ENCODE measurements around the gene MAG.

MAG gene

DNA sequence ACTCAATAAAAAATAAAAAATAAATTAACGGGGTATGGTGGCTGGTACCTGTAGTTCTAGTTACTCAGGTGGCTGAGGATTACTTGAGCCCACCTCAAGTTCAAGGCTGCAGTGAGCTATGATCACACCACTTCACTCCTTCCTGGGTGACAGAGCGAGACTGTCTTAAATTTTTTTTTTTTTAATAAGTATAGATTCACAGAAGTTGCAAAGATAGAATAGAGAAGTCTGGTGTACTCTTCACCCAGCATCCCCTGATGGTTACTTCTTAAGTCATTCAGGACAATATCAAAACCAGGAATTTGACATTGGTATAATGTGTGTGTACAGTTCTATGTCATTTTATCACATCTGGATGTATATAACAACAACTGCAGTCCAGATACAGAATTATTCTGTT, 29.3 kb downstream of the MAG start:
- DNase-seq, result no peak

GRCh38 chr19:35322014-35322413, 30.1 kb downstream of the MAG start:
- no peak for DNase-seq

DNA sequence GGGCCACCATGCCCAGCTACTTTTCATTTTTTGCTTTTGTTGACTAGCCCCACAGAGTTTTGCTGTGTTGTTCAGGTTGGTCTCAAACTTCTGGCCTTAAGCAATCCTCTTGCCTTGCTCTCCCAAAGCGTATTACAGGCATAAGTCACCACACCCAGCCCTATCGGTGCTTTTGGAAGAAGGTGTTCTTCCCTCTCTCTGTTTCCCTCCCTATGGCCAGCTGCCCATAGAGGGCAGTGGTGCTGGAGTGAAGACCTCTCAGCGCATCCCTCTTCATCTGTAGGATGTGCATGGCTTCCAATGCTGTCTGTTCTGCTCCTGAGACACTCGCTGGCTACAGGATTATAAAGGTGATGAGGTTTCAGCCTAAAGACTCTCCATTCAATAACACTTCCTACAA, 35.7 kb downstream of the MAG start:
- no peak for DNase-seq

- DNase-seq, result peak; percentile 25
These were observed 36.9 kb downstream of the MAG start, which contains the start of gene CD22 for GRCh38 chr19:35328851-35329285. Gene CD22, plus strand, starts transcription at chr19:35329187. Its CDS starts 2,854 bp downstream, at chr19:35332041.

DNA sequence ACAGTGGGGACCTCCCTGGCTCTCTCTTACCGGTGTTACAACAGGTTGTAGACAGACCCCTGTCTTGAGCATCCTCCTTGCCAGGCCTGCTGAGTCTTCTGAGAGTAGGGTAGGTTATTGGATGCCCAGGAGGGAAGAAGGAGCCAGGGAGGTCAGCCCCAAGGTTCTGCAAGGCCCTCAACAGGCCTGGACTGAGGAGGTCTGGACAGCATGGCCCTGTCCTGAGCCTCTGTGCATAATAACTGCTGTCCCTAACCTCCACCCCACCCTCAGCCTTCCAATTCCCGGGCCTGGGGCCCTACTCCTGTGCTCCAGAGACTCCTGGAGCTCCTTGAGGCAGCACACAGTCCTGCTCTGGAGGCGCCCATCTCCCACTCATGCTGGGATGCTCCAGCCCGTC, 37.4 kb downstream of the MAG start:
- no peak for DNase-seq

DNA sequence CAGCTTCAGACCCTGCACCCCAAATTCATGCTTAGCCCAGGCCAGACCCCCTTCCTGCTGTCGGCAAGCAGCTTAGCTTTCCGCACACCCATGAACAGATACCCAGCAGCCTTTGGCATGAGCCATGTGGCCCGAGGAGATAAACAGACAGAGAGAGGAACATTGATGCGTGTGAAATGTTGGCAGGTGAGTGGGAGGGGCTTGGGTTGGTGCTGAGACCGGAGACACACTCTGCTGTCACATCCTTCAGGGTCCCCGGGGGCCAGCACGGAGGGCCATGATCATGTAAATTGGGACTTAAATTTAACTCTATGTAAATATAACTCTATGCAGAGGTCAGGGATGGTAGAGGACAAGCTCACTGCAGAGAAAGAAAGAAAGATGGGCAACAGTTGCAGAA, 38.5 kb downstream of the MAG start:
- DNase-seq, result no peak

DNA sequence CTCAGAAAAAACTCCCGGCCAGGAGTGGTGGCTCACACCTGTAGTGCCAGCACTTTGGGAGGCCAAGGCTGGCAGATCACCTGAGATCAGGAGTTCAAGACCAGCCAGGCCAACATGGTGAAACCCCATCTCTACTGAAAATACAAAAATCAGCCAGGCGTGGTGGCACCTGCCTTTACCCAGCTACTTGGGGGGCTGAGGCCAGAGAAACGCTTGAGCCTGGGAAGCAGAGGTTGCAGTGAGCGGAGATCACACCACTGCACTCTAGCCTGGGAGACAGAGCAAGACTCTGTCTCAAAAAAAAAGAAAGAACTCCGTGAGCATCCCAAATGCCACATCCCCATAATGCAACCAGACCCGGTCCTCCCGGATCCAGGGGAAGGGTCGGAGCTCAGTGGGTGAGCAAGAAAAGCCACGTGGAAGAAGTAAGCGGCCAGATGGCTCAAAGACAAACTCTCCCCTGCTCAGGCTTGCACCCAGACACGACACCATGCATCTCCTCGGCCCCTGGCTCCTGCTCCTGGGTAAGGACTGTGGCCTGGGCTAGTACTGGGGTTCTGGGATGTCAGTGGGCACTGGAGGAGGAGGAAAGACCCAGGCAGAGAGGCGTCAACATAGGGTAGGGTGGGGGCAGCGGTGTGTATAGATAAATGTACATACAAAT, 39.7 kb downstream of the MAG start:
- no peak for DNase-seq

GRCh38 chr19:35332817-35333216, 40.9 kb downstream of the MAG start:
- DNase-seq, result no peak

DNA sequence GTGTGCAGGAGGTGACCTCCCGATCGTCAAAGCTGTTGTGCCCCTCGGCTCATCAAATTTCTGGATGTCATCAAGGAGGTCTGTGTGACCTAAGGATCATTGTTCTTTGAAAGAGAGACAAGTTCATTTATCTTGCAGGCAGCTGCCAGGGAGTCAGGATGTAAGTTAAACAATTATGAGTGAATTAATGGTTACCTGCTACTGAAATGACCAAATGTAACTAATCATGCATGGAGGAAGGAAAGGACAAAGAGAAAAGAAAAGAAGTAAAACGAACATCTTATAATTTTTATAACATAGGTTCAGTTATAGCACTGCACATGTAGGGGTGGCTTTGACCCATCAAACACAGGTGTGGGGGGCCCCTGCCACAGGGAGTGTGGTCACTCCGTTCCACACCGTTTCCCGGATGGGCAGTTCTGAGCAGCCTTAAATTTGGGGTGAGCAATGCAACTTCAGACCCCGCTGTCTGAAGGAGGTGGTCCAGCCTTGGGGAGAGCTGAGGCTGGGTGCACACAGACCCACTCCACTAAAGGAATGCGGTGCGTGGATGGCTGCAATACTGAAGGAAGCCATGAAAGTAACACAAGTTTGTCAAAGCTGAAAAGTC, 42.3 kb downstream of the MAG start:
- no peak for DNase-seq

DNA sequence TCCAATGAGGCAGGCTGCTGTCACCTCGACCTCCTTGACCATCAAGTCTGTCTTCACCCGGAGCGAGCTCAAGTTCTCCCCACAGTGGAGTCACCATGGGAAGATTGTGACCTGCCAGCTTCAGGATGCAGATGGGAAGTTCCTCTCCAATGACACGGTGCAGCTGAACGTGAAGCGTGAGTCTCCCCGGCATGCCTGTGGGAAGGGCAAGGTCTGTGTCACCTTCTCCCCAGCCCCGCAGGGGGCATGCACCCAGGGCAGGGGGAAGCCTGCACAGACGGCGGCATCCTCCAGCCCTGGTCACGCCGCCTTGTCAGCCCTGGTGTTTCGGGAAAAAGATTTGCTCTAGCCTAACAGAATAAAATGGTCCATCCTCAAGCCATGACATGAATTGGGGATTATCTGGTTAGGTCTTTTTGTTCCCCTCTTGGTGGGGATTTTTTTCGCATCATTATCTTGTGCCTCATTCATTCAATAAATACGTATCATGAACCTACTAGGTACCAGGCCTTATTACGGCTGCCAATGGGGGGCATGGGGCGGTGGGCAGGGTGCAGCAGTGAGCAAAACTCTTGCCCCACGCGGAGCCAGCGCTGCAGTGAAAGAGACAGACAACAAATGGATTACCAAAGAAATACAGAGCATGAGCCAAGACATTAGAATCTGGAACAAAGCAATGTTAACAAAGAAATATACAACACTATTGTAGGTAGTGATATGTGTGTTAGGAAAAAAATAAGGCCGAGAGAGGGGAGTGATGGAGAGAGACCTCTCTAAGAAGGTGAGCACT, 44.4 kb downstream of the MAG start:
- no peak for DNase-seq

GRCh38 chr19:35337097-35337983, 45.4 kb downstream of the MAG start:
- no peak for DNase-seq

GRCh38 chr19:35337984-35338296, 46.0 kb downstream of the MAG start:
- DNase-seq, result no peak

DNA sequence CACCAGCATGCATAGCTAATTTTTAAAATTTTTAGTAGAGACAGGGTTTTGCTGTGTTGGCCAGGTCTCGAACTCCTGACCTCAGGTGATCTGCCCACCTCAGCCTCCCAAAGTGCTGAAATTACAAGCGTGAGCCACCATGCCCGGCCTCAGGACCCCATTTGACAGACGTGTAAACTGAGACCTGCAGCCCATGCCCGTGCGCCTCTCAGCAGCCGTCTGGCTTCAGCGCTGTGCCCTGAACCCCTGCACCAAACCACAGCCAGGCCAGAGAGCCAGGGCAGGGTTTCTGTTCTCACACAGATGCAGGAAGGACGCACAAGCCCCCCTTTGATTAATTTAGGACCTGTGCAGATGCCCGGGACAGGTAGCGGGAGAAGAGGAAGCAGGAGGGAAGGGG, 48.5 kb downstream of the MAG start:
- DNase-seq, result no peak

DNA sequence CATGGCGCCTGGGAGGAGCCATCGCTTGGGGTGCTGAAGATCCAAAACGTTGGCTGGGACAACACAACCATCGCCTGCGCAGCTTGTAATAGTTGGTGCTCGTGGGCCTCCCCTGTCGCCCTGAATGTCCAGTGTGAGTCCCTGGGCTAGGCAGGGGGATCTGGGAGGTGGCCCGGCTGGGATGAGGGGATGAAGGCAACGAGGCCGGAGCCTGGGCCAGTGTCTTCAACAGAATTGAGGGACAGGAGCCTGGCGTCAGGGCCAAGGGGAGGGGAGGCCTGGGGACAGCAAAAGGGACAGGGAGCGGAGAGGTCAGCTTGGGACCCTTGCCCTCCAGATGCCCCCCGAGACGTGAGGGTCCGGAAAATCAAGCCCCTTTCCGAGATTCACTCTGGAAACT, 49.0 kb downstream of the MAG start:
- no peak for DNase-seq

- DNase-seq, result no peak
These were observed 49.7 kb downstream of the MAG start for GRCh38 chr19:35341565-35342225.

GRCh38 chr19:35342430-35342829, 50.5 kb downstream of the MAG start:
- DNase-seq, result no peak

GRCh38 chr19:35344511-35345031, 52.6 kb downstream of the MAG start:
- no peak for DNase-seq

DNA sequence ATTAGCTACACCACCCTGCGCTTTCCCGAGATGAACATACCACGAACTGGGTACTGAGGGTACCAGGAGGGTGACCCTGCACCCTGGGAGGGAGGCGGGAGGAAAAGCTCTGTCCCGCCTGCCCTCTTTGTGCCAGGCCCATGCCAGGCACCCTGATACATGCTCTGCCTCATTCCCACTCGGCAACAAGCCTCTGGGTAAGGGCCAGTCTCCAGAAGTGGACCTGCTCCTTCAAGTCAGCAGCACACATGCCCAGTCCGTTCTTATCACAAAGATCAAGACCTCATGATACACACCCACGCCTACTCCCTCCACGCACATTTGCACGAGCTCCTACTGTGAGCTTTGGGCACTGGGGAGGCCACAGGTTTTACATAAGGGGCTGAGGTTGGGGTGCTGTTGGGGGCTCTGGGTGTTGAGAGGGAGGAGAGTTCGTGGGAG, 53.7 kb downstream of the MAG start:
- DNase-seq, result no peak

GRCh38 chr19:35346193-35347052, 54.5 kb downstream of the MAG start:
- DNase-seq, result peak; percentile 31

DNA sequence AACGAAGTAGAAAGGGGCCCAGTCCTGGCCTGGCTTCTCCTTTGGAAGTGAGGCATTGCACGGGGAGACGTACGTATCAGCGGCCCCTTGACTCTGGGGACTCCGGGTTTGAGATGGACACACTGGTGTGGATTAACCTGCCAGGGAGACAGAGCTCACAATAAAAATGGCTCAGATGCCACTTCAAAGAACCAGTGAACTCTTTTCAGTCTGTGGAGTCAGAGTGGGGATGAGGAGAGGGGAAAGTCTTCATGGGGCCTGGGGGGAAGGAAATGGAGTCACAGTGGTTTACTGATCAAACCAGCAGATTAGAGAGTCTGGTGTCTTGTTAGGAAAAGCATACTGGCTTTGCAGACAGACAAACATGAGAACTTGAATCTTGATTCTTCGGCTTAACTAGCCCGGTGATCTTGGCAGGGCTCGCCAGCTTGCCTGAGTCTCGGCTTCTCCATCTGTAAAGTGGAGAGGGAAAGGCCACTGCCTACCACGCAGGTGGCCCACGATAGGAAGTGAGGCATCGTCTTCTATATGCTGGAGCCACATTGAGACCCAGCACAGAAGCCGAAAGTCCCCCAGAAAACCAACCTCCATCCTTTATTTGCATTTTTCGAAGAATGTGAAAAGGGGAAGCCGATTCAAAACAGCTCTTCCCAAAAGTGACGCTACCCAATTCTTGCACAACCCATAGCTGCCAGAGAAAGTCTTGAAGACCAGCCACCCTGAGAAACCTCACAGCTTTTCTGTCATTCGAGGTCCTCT, 55.4 kb downstream of the MAG start, which contains the start of gene FFAR1:
Gene FFAR1 (plus strand): TSS at position 732 of the 759 bp plus-strand sequence. CDS start 3,650 bp downstream, outside the sequence.
- peak; percentile 53 for DNase-seq

All from KG1 (cell line).